K562 (cell line): ENCODE results near the gene CTBP2. TPM values are rescaled to one million over a fixed set of nuclear protein-coding genes. Genes with fewer than 3 reads are reported as not detected.

ENCODE experiments used
- ATAC-seq: fragments of 200-7000 bp; cut with Tn5 transposase; 3 replicates; pipeline ENCODE4 v1.9.1; 2020; ENCODE audit warnings: moderate library complexity
- BruUV-seq: library from RNA; stranded (reverse); fragments of 400-500 nt; replicated peaks from 2 replicates; lab custom pipeline; 2021; lab: Mats Ljungman, UMichigan
- CTCF ChIA-PET: fragments of 300-600 bp; formaldehyde crosslinking; extraction: SDS; loops from one replicate; lab custom pipeline; 2021; ENCODE audit warnings: low intra/inter-chr PET ratio; lab: Yijun Ruan, JAX
- POLR2A ChIA-PET: fragments of 300-600, 350-650 bp; sonication (Branson Sonifier 250); formaldehyde crosslinking; extraction: SDS; loops from one replicate; lab custom pipeline; 2021; ENCODE audit warnings: antibody characterized with exemption, inconsistent platforms; lab: Yijun Ruan, JAX
- DNase-seq, 4 experiments: peaks; one replicate each; pipeline versions ENCODE4 v3.0.0 to v3.0.0-alpha.2; 2011 to 2018; ENCODE audit warnings: low spot score in 3 of 4, mixed read lengths in 3 of 4; ENCODE audit errors: extremely low read depth in 1 of 4
- FAIRE-seq: peaks from 2 replicates; lab custom pipeline; 2011; peaks lifted over from hg19 to GRCh38; lab: Jason Lieb, UNC
- H2AFZ ChIP-seq: 2 replicates; pipeline ENCODE4 v1.6.0; 2011; ENCODE audit warnings: low read depth, low read length, control low read depth, inconsistent platforms
- H3K27ac ChIP-seq: fragments of 200-600 bp; 3 replicates; pipeline ENCODE4 v1.8.0; 2011; ENCODE audit warnings: low read depth, mild to moderate bottlenecking, control low read depth, inconsistent platforms, low read length, moderate library complexity, mixed read lengths; ENCODE audit errors: extremely low read depth
- H3K27me3 ChIP-seq, 2 experiments: fragments of 300-600 bp in 1 of 2; 2 replicates in 1 of 2; 3 replicates in 1 of 2; pipeline versions ENCODE4 v1.6.0 to v1.8.0; 2011; ENCODE audit warnings: inconsistent platforms in 2 of 2, low read length in 2 of 2, mild to moderate bottlenecking in 1 of 2, mixed read lengths in 1 of 2, moderate library complexity in 1 of 2; ENCODE audit not compliant: control insufficient read depth in 2 of 2, insufficient read depth in 2 of 2
- H3K36me3 ChIP-seq: fragments of 300-600 bp; 3 replicates; pipeline ENCODE4 v1.8.0; 2011; ENCODE audit warnings: mild to moderate bottlenecking, low read length, inconsistent platforms; ENCODE audit not compliant: control insufficient read depth, insufficient read depth
- H3K4me1 ChIP-seq, 2 experiments: fragments of 200-600 bp in 1 of 2; replicated peaks in 1 of 2; 2 replicates in 1 of 2; 3 replicates in 1 of 2; pipeline versions ENCODE4 v1.5.1 to v1.8.0; 2011; ENCODE audit warnings: inconsistent platforms in 2 of 2, low read length in 2 of 2, mild to moderate bottlenecking in 1 of 2, mixed read lengths in 1 of 2, moderate library complexity in 1 of 2; ENCODE audit not compliant: control insufficient read depth in 2 of 2, insufficient read depth in 2 of 2
- H3K4me2 ChIP-seq: 2 replicates; pipeline ENCODE4 v1.6.1; 2011; ENCODE audit warnings: low read length, control low read depth, inconsistent platforms, mixed read lengths; ENCODE audit not compliant: insufficient read depth
- H3K4me3 ChIP-seq: fragments of 200-600 bp; sonication (generic), shearing (Covaris generic); 2 replicates; pipeline ENCODE4 v1.5.1; 2016; ENCODE audit warnings: control low read depth, inconsistent platforms
- H3K79me2 ChIP-seq: fragments of 200-600 bp; 3 replicates; pipeline ENCODE4 v1.8.0; 2011; ENCODE audit warnings: low read length, inconsistent platforms; ENCODE audit not compliant: control insufficient read depth, insufficient read depth
- H3K9ac ChIP-seq, 2 experiments: 2 replicates each; pipeline versions ENCODE4 v1.6.0 to v1.6.1; 2011; ENCODE audit warnings: low read depth in 2 of 2, low read length in 2 of 2, control low read depth in 1 of 2, inconsistent platforms in 1 of 2, mild to moderate bottlenecking in 1 of 2, mixed read lengths in 1 of 2; ENCODE audit not compliant: insufficient read depth in 1 of 2
- H3K9me1 ChIP-seq: one replicate; pipeline ENCODE4 v1.6.0; 2011; ENCODE audit warnings: inconsistent platforms, mild to moderate bottlenecking, low read length, moderate library complexity; ENCODE audit not compliant: control insufficient read depth, insufficient read depth
- H3K9me3 ChIP-seq: replicated peaks from 2 replicates; pipeline ENCODE4 v1.5.1; 2011; ENCODE audit warnings: low read depth, low read length, inconsistent platforms; ENCODE audit not compliant: control insufficient read depth, insufficient read depth
- H4K20me1 ChIP-seq: replicated peaks from 2 replicates; pipeline ENCODE4 v1.6.1; 2011; ENCODE audit warnings: low read length, inconsistent platforms, mixed read lengths; ENCODE audit not compliant: control insufficient read depth, insufficient read depth
- CEBPB ChIP-seq: fragments of 450-650 bp; IDR thresholded peaks from 2 replicates; pipeline ENCODE4 v1.6.1; 2016; ENCODE audit warnings: missing genetic modification characterization, missing compliant biosample characterization
- FOXJ3 ChIP-seq: sonication (generic); formaldehyde crosslinking; IDR thresholded peaks from 2 replicates; pipeline ENCODE4 v1.4.0; 2020; ENCODE audit warnings: mild to moderate bottlenecking, missing genetic modification reagents
- HDGF ChIP-seq: fragments of 450-650 bp; IDR thresholded peaks from 2 replicates; pipeline ENCODE4 v1.6.1; 2016
- MEIS2 ChIP-seq: fragments of 450-650 bp; IDR thresholded peaks from 2 replicates; pipeline ENCODE4 v1.6.1; 2014; ENCODE audit warnings: mild to moderate bottlenecking; ENCODE audit not compliant: partially characterized antibody
- NFATC3 ChIP-seq: fragments of 450-650 bp; IDR thresholded peaks from 2 replicates; pipeline ENCODE4 v1.6.1; 2017; ENCODE audit warnings: mild to moderate bottlenecking
- NFE2L1 ChIP-seq: fragments of 450-650 bp; IDR thresholded peaks from 2 replicates; pipeline ENCODE4 v1.6.1; 2016; ENCODE audit warnings: missing genetic modification characterization, low read depth, mild to moderate bottlenecking, missing compliant biosample characterization, moderate library complexity, borderline replicate concordance
- NR2F6 ChIP-seq: fragments of 450-650 bp; formaldehyde crosslinking; IDR thresholded peaks from 2 replicates; pipeline ENCODE4 v1.4.0; 2020; ENCODE audit warnings: mild to moderate bottlenecking
- RBM39 ChIP-seq: fragments of 200-400 bp; formaldehyde crosslinking; optimal IDR thresholded peaks from 2 replicates; pipeline ENCODE3; 2018; ENCODE audit warnings: low read depth, low read length
- SNIP1 ChIP-seq: fragments of 450-650 bp; IDR thresholded peaks from 2 replicates; pipeline ENCODE4 v1.7.1; 2017; ENCODE audit warnings: low read depth, mild to moderate bottlenecking
- SNRNP70 ChIP-seq: fragments of 200-400 bp; formaldehyde crosslinking; optimal IDR thresholded peaks from 2 replicates; pipeline ENCODE3; 2017; ENCODE audit warnings: low read depth, low read length
- TGIF2 ChIP-seq: sonication (generic); formaldehyde crosslinking; IDR thresholded peaks from 2 replicates; pipeline ENCODE4 v1.8.1; 2022; ENCODE audit warnings: mild to moderate bottlenecking, missing genetic modification reagents, moderate library complexity
- THRA ChIP-seq: fragments of 450-650 bp; IDR thresholded peaks from 2 replicates; pipeline ENCODE4 v1.6.1; 2017; ENCODE audit warnings: mild to moderate bottlenecking, moderate library complexity
- ZBTB11 ChIP-seq, 3 experiments: fragments of 200-800 bp in 1 of 3; fragments of 250-450 bp in 1 of 3; fragments of 450-650 bp in 1 of 3; sonication (Bioruptor Pico) in 1 of 3; sonication (Bioruptor generic) in 1 of 3; formaldehyde crosslinking in 1 of 3; IDR thresholded peaks; 2 replicates each; pipeline versions ENCODE4 v1.6.1 to v1.8.0; 2016 to 2022; ENCODE audit warnings: mild to moderate bottlenecking in 2 of 3, missing genetic modification characterization in 2 of 3, missing compliant biosample characterization in 1 of 3, moderate library complexity in 1 of 3
- ZNF280B ChIP-seq: fragments of 250-450 bp; sonication (Bioruptor Pico); IDR thresholded peaks from 2 replicates; pipeline ENCODE4 v1.5.1; 2021; ENCODE audit warnings: mild to moderate bottlenecking
- ZNF347 ChIP-seq: fragments of 450-650 bp; formaldehyde crosslinking; IDR thresholded peaks from 2 replicates; pipeline ENCODE4 v1.4.0; 2020; ENCODE audit warnings: low read depth, mild to moderate bottlenecking, moderate library complexity
- ZNF57 ChIP-seq: fragments of 450-650 bp; formaldehyde crosslinking; IDR thresholded peaks from 2 replicates; pipeline ENCODE4 v1.4.0; 2020; ENCODE audit warnings: mild to moderate bottlenecking, moderate library complexity
- WGBS: fragments of 100-300 bp; shearing (Covaris generic); methylation state at CpG from one replicate; pipeline ENCODE4 v1.1.6; 2016; ENCODE audit warnings: low coverage, mixed read lengths; ENCODE audit not compliant: insufficient coverage; ENCODE audit errors: missing lambda C conversion rate; 5-methylcytosine and 5-hydroxymethylcytosine counted together
- in situ Hi-C: fragments of 300-500 bp; cut with MboI; formaldehyde crosslinking; loops from 4 replicates; pipeline ENCODE4 v1.15.0; 2018; ENCODE audit warnings: inconsistent platforms, mixed read lengths
- intact Hi-C: fragments of 100-400 bp; cut with micrococcal nuclease; formaldehyde crosslinking; loops from 2 replicates; pipeline ENCODE4 v1.14.2; 2022
- polyA plus RNA-seq, 8 experiments: library from polyadenylated mRNA; depleted of rRNA in 4 of 8; stranded (reverse) in 5 of 8; unstranded in 3 of 8; fragments of >200 nt; fragmentation: Nextera tagmentation in 2 of 8; fragmentation: Illumina TruSeq in 1 of 8; extraction: Ambion mirVana in 2 of 8; extraction: Trizol in 1 of 8; gene quantifications; 2 replicates each; pipeline versions ENCODE4 v1.2.1 to v1.2.3, GENCODE V29; 2011 to 2014; ENCODE audit warnings: inconsistent platforms in 1 of 8, missing spikeins in 1 of 8
- total RNA-seq, 7 experiments: library from RNA; depleted of rRNA in 6 of 7; stranded (reverse); fragments of >200 nt in 6 of 7; fragmentation: Illumina TruSeq in 2 of 7; extraction: Trizol in 2 of 7; gene quantifications; 2 replicates each; pipeline versions ENCODE4 v1.2.1 to v1.2.3, GENCODE V29; 2011 to 2021; ENCODE audit warnings: low replicate concordance in 1 of 7

Gene CTBP2
- total and polyA plus RNA-seq, 9 of the 15 experiments (the other 6 are each of a cell fraction or from before 2014, with no cell fraction given) = 1.3 to 8.8 (median 5.1) TPM

- TF ChIP-seq THRA = no peak
- no peak for TF ChIP-seq SNRNP70
Observed at GRCh38 chr10:125132344-125132743, 28.0 kb downstream of the CTBP2 start (continued).

GRCh38 chr10:125130916-125131315 lies 29.4 kb downstream of the CTBP2 start:
- Histone ChIP-seq H3K9me3 (no peaks in the 10 kb centered on the region), H3K4me2 (no peak overlapping the region), H3K36me3 (peaks cover 52% of the 10 kb centered on the region; the same call in 2 of the 3 replicates), H3K79me2 (peaks cover 96% of the 10 kb centered on the region), H3K4me1 (peaks cover 3 to 10% of the 10 kb centered on the region in 2 experiments; a peak in 3 of 5 replicates), H3K9ac (no peak overlapping the region), H3K9me1 (peaks cover 6% of the 10 kb centered on the region), H3K27me3 (no peaks in the 10 kb centered on the region), H4K20me1 (peaks cover 53% of the 10 kb centered on the region), H3K4me3 (no peak overlapping the region), H2AFZ (no peak overlapping the region), H3K27ac (no peak overlapping the region)
- POLR2A ChIA-PET = no interaction called here
- in situ Hi-C loops (no loop called here), intact Hi-C loops (no loop called here)
- CTCF ChIA-PET = no interaction called here
- ATAC-seq = no peak
- no peak for FAIRE-seq
- no peak for DNase-seq
- BruUV-seq = no TSS peak
- 91% methylated on average over 8 of the region's 15 CpGs for WGBS
- TF ChIP-seq NFE2L1 (tag) = no peak
- TF ChIP-seq ZBTB11 (CRISPR knock-in tag; IDR thresholded peaks at IDR 0.05) = no peak
- no peak for TF ChIP-seq ZNF57
- TF ChIP-seq NR2F6 (CRISPR knock-in tag) = no peak
- no peak for TF ChIP-seq NFATC3
- TF ChIP-seq RBM39 = no peak
- no peak for TF ChIP-seq CEBPB (tag)
- TF ChIP-seq HDGF = no peak
- TF ChIP-seq SNIP1 = no peak
- TF ChIP-seq TGIF2 (CRISPR knock-in tag) = no peak
- no peak for TF ChIP-seq ZNF280B (CRISPR knock-in tag)
- TF ChIP-seq ZNF347 (CRISPR knock-in tag) = no peak
- TF ChIP-seq MEIS2 = no peak
- no peak for TF ChIP-seq FOXJ3 (CRISPR knock-in tag)
